Keratinocyte (primary cell): ENCODE measurements around the gene ALPI. TPM values are rescaled to one million over a fixed set of nuclear protein-coding genes. Genes with fewer than 3 reads are reported as not detected.

ENCODE experiments used
- DNase-seq: peaks from one replicate; pipeline ENCODE4 v3.0.0-alpha.2; 2011; ENCODE audit warnings: low read depth, missing footprints, low spot score
- FAIRE-seq: peaks from 2 replicates; lab custom pipeline; 2011; peaks lifted over from hg19 to GRCh38; lab: Jason Lieb, UNC
- H2AFZ ChIP-seq: 2 replicates; pipeline ENCODE4 v1.6.0; 2012; ENCODE audit warnings: low read length, control low read depth, inconsistent platforms; ENCODE audit not compliant: control insufficient read depth
- H3K27ac ChIP-seq: 2 replicates; pipeline ENCODE4 v1.5.1; 2011; ENCODE audit warnings: low read length; ENCODE audit not compliant: control insufficient read depth, insufficient read depth
- H3K27me3 ChIP-seq: 3 replicates; pipeline ENCODE4 v1.6.0; 2011; ENCODE audit warnings: low read length; ENCODE audit not compliant: control insufficient read depth, insufficient read depth; ENCODE audit errors: extremely low read depth
- H3K36me3 ChIP-seq, 2 experiments: 2 replicates in 1 of 2; 3 replicates in 1 of 2; pipeline ENCODE4 v1.5.1; 2011; ENCODE audit warnings: low read length in 2 of 2, mild to moderate bottlenecking in 1 of 2; ENCODE audit not compliant: control insufficient read depth in 2 of 2, insufficient read depth in 2 of 2; ENCODE audit errors: extremely low read depth in 1 of 2
- H3K4me1 ChIP-seq: 3 replicates; pipeline ENCODE4 v1.5.1; 2011; ENCODE audit warnings: low read length; ENCODE audit not compliant: control insufficient read depth, insufficient read depth; ENCODE audit errors: extremely low read depth
- H3K4me2 ChIP-seq: 3 replicates; pipeline ENCODE4 v1.6.0; 2011; ENCODE audit warnings: low read depth, low read length; ENCODE audit not compliant: control insufficient read depth, insufficient read depth; ENCODE audit errors: extremely low read depth
- H3K4me3 ChIP-seq, 3 experiments: fragments of 200-600 bp in 1 of 3; sonication (generic) in 1 of 3; 2 replicates in 2 of 3; 3 replicates in 1 of 3; pipeline ENCODE4 v1.5.1; 2011 to 2016; ENCODE audit warnings: low read length in 3 of 3, mild to moderate bottlenecking in 3 of 3, control low read depth in 2 of 3, inconsistent platforms in 1 of 3, low read depth in 1 of 3, mixed read lengths in 1 of 3, mixed run types in 1 of 3, moderate library complexity in 1 of 3; ENCODE audit not compliant: control insufficient read depth in 2 of 3, insufficient read depth in 2 of 3; ENCODE audit errors: extremely low read depth in 1 of 3
- H3K79me2 ChIP-seq: 2 replicates; pipeline ENCODE4 v1.6.0; 2012; ENCODE audit warnings: low read length; ENCODE audit not compliant: control insufficient read depth, insufficient read depth
- H3K9ac ChIP-seq: 3 replicates; pipeline ENCODE4 v1.6.0; 2011; ENCODE audit warnings: low read length; ENCODE audit not compliant: control insufficient read depth, insufficient read depth; ENCODE audit errors: extremely low read depth
- H3K9me1 ChIP-seq: 3 replicates; pipeline ENCODE4 v1.6.0; 2011; ENCODE audit warnings: low read length; ENCODE audit not compliant: control insufficient read depth, insufficient read depth; ENCODE audit errors: extremely low read depth
- H3K9me3 ChIP-seq: 2 replicates; pipeline ENCODE4 v1.5.1; 2012; ENCODE audit warnings: low read depth, low read length; ENCODE audit not compliant: control insufficient read depth
- H4K20me1 ChIP-seq: 3 replicates; pipeline ENCODE4 v1.6.0; 2011; ENCODE audit warnings: low read length; ENCODE audit not compliant: control insufficient read depth, insufficient read depth; ENCODE audit errors: extremely low read depth
- EZH2 ChIP-seq: IDR thresholded peaks from one replicate; pipeline ENCODE4 v1.6.1; 2012; ENCODE audit warnings: inconsistent platforms, mild to moderate bottlenecking, low read length, moderate library complexity
- dilution Hi-C: fragments of 300-500 bp; cut with MboI; formaldehyde crosslinking; loops from one replicate; pipeline ENCODE4 v1.7.0; 2020; ENCODE audit warnings: low sequenced_read_pairs; ENCODE audit not compliant: extremely low pct_ligation_motif_present
- polyA plus RNA-seq, 5 experiments: library from polyadenylated mRNA; depleted of rRNA in 3 of 5; stranded (reverse) in 3 of 5; stranded (forward) in 1 of 5; unstranded in 1 of 5; fragments of >200 nt; gene quantifications; 1 replicate in 1 of 5; 2 replicates in 3 of 5; 3 replicates in 1 of 5; pipeline versions ENCODE4 v1.2.1 to v1.2.3, GENCODE V29; 2011 to 2012; ENCODE audit warnings: missing spikeins in 2 of 5, low read depth in 1 of 5, low replicate concordance in 1 of 5
- TF ChIP-seq, protein P1 (sequence below), 3 experiments: IDR thresholded peaks in 1 of 3; conservative IDR thresholded peaks in 1 of 3; optimal IDR thresholded peaks in 1 of 3; 2 replicates in 2 of 3; 3 replicates in 1 of 3; pipeline versions ENCODE3 to v1.5.1; 2011; ENCODE audit warnings: low read length in 3 of 3, mild to moderate bottlenecking in 3 of 3, moderate library complexity in 2 of 3, control low read depth in 1 of 3, inconsistent platforms in 1 of 3; ENCODE audit not compliant: insufficient read depth in 2 of 3; ENCODE audit errors: extremely low read depth in 1 of 3

The ALPI gene
- polyA plus RNA-seq, 1 donor (not counting 4 experiments of a cell fraction or from before 2014, with no cell fraction given), result not detected

DNA sequence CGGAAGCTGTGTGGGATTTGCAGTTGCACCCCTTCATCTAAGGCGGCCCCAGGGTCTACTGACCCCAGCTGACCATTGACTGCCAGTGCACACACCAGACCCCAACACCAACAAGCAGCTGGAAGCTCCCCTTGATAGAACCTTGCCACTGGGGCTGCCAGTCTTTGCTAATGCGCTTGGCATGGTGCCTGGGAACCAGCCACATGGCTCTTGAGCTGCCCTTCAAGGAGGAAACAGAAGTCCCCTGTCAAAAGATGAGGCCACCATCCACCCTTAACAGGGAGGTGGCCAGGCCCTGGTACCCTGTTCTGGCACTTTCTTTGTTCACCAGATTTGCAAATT is 8.6 kb downstream of the ALPI start:
- no peaks in the 10 kb centered on the region for H4K20me1 ChIP-seq
- H3K27me3 ChIP-seq, result peaks cover 1% of the 10 kb centered on the region
- no peak overlapping the region for H3K27ac ChIP-seq
- no peak overlapping the region for H3K9ac ChIP-seq
- H3K36me3 ChIP-seq, result no peaks in the 10 kb centered on the region
- FAIRE-seq, result no peak
- DNase-seq, result no peak
- no peak overlapping the region for H3K4me3 ChIP-seq
- no peak for TF ChIP-seq EZH2
- TF ChIP-seq, protein P1, sequence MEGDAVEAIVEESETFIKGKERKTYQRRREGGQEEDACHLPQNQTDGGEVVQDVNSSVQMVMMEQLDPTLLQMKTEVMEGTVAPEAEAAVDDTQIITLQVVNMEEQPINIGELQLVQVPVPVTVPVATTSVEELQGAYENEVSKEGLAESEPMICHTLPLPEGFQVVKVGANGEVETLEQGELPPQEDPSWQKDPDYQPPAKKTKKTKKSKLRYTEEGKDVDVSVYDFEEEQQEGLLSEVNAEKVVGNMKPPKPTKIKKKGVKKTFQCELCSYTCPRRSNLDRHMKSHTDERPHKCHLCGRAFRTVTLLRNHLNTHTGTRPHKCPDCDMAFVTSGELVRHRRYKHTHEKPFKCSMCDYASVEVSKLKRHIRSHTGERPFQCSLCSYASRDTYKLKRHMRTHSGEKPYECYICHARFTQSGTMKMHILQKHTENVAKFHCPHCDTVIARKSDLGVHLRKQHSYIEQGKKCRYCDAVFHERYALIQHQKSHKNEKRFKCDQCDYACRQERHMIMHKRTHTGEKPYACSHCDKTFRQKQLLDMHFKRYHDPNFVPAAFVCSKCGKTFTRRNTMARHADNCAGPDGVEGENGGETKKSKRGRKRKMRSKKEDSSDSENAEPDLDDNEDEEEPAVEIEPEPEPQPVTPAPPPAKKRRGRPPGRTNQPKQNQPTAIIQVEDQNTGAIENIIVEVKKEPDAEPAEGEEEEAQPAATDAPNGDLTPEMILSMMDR (optimal IDR thresholded peaks at IDR 0.05 in 1 of 3, IDR thresholded peaks at IDR 0.05 in 1 of 3, conservative IDR thresholded peaks at IDR 0.05 in 1 of 3; ENCODE audit: extremely low read depth in 1 of 3, insufficient read depth in 2 of 3, low read length in 3 of 3), result no peak
- H3K79me2 ChIP-seq, result no peaks in the 10 kb centered on the region
- no peak overlapping the region for H2AFZ ChIP-seq
- dilution Hi-C loops, result no loop called here
- H3K4me2 ChIP-seq, result no peak overlapping the region
- no peaks in the 10 kb centered on the region for H3K9me3 ChIP-seq
- H3K9me1 ChIP-seq, result no peaks in the 10 kb centered on the region
- no peaks in the 10 kb centered on the region for H3K4me1 ChIP-seq

DNA sequence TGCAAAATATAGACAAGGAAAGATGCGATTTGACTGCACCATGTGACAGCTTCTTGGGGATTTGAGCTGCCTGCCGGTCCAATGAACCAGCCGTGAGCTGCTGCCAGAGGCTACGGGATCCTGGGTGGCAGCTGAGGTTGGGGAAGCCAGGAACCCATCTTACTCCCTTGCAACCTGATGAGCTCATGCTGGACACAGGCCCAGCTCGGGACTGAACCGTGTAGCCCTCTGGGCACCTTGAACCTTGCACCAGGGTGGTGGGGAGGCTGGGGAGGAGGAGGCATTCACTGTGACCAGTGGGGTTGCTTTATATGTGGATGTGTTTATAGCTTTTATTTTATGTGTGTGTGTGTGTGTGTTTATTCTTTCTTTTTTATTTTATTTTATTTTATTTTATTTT is 9.1 kb downstream of the ALPI start:
- H3K9me3 ChIP-seq, result no peaks in the 10 kb centered on the region
- no peak overlapping the region for H3K9ac ChIP-seq
- dilution Hi-C loops, result no loop called here
- H3K27me3 ChIP-seq, result no peaks in the 10 kb centered on the region
- no peak for FAIRE-seq
- no peaks in the 10 kb centered on the region for H3K79me2 ChIP-seq
- no peak overlapping the region for H3K27ac ChIP-seq
- no peak for TF ChIP-seq EZH2
- TF ChIP-seq, protein P1 (optimal IDR thresholded peaks at IDR 0.05 in 1 of 3, IDR thresholded peaks at IDR 0.05 in 1 of 3, conservative IDR thresholded peaks at IDR 0.05 in 1 of 3; ENCODE audit: extremely low read depth in 1 of 3, insufficient read depth in 2 of 3, low read length in 3 of 3), result no peak
- H4K20me1 ChIP-seq, result no peaks in the 10 kb centered on the region
- no peaks in the 10 kb centered on the region for H3K4me1 ChIP-seq
- no peak overlapping the region for H3K4me2 ChIP-seq
- no peaks in the 10 kb centered on the region for H3K36me3 ChIP-seq
- H3K9me1 ChIP-seq, result no peaks in the 10 kb centered on the region
- DNase-seq, result no peak
- no peak overlapping the region for H3K4me3 ChIP-seq
- H2AFZ ChIP-seq, result no peak overlapping the region
